ENCODE data around the gene SFT2D1.
A peak's percentile ranks its signal among the peaks of the same experiment; 100 is the strongest.

The SFT2D1 gene

DNA sequence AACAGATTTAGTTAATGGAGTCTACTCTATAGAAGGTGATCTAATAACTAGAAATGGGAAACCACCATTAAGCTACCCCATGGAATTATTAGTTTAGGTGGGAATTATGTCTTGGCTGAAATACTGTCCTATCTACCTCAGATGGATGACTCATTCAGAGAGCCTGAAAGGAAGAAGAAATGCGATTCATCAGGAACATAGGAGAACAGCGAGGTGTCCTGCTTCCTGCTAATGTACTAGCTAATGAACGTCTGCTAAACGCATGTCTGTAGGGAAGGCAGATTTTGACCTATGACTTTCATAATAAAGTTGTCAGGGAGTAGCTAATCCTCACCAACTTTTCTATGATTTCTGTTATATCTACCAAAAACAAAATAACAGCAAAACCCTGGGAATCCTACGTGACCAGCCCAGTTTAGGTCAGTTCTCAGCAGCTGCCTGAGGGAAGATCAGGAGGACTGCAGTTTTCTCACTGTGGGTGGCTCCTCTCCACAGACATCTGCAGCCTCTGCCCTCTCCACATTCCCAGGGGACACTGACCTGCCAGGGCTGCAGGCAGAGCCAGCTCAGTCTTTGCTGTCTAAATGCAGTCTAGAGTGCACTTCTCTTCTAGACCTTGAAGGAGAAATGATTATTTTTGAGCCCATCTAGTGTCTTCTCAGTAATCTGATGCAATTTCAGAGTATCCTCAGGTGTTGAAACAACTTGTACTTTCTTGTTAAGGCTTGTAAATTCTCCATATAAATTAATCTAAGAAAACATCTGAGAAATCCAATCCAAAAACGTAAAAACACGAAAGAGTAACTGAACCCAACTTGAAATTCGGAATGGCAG is 18.1 kb upstream of the SFT2D1 start:
- H2AFZ ChIP-seq (ENCODE audit: low read depth, low read length), result no peak overlapping the region
- H3K23ac ChIP-seq (ENCODE audit: low read length in 2 of 2), result no peak overlapping the region
- H3K79me1 ChIP-seq (replicated peaks; ENCODE audit: low read length, poor library complexity, severe bottlenecking), result no peaks in the 10 kb centered on the region
- no peak overlapping the region for H4K91ac ChIP-seq (ENCODE audit: low read length)
- peak; percentile 19 for DNase-seq
- H3K36me3 ChIP-seq (ENCODE audit: control insufficient read depth in 1 of 2, insufficient read depth in 2 of 2, low read depth in 1 of 2, low read length in 2 of 2), result peaks cover 0 to 3% of the 10 kb centered on the region in 2 experiments
- no peak overlapping the region for H3K27ac ChIP-seq (ENCODE audit: low read length, poor library complexity, severe bottlenecking)
- H3K4me1 ChIP-seq (ENCODE audit: control insufficient read depth, insufficient read depth, low read depth, low read length), result peaks cover 2% of the 10 kb centered on the region
- H3K4me3 ChIP-seq (ENCODE audit: insufficient read depth in 1 of 2, low read depth in 1 of 2, low read length in 2 of 2), result no peak overlapping the region
- H2BK15ac ChIP-seq (ENCODE audit: low read depth, poor library complexity, severe bottlenecking), result no peak overlapping the region
- WGBS, result 76% methylated on average over 8 of the region's 8 CpGs
- no peak overlapping the region for H3K14ac ChIP-seq (ENCODE audit: low read length in 2 of 2)
- no peak overlapping the region for H2BK120ac ChIP-seq (ENCODE audit: low read depth, low read length)
- H2BK5ac ChIP-seq (ENCODE audit: low read depth, low read length, poor library complexity, severe bottlenecking), result no peak overlapping the region
- H4K8ac ChIP-seq (ENCODE audit: low read length), result no peak overlapping the region
- H3K9me3 ChIP-seq (ENCODE audit: control insufficient read depth, low read length), result no peaks in the 10 kb centered on the region
- no peak overlapping the region for H3K4ac ChIP-seq (ENCODE audit: low read depth in 1 of 2, low read length in 2 of 2)
- H3K18ac ChIP-seq (ENCODE audit: low read depth in 1 of 2, low read length in 2 of 2), result no peak overlapping the region
- H3K4me2 ChIP-seq (ENCODE audit: low read length, poor library complexity, severe bottlenecking), result no peak overlapping the region
- H2AK5ac ChIP-seq (ENCODE audit: low read length, severe bottlenecking), result no peak overlapping the region
- no peak overlapping the region for H2BK12ac ChIP-seq (ENCODE audit: low read length in 2 of 2)
- peaks cover 0 to 3% of the 10 kb centered on the region in 2 experiments for H3K27me3 ChIP-seq (ENCODE audit: control insufficient read depth in 1 of 2, insufficient read depth in 1 of 2, low read length in 2 of 2)
- H3K9ac ChIP-seq (ENCODE audit: low read length), result peak overlapping the region; percentile 2

- Histone ChIP-seq H3K4me1 (ENCODE audit: control insufficient read depth, insufficient read depth, low read depth, low read length) (peaks cover 1% of the 10 kb centered on the region), H3K9me3 (ENCODE audit: control insufficient read depth, low read length) (no peaks in the 10 kb centered on the region), H2BK15ac (ENCODE audit: low read depth, poor library complexity, severe bottlenecking) (no peak overlapping the region), H3K18ac (ENCODE audit: low read depth in 1 of 2, low read length in 2 of 2) (no peak overlapping the region), H3K4me2 (ENCODE audit: low read length, poor library complexity, severe bottlenecking) (no peak overlapping the region), H3K36me3 (ENCODE audit: control insufficient read depth in 1 of 2, insufficient read depth in 2 of 2, low read depth in 1 of 2, low read length in 2 of 2) (no peaks in the 10 kb centered on the region), H3K27ac (ENCODE audit: low read length, poor library complexity, severe bottlenecking) (no peak overlapping the region), H2BK5ac (ENCODE audit: low read depth, low read length, poor library complexity, severe bottlenecking) (no peak overlapping the region), H4K91ac (ENCODE audit: low read length) (no peak overlapping the region), H2BK120ac (ENCODE audit: low read depth, low read length) (no peak overlapping the region), H3K9ac (ENCODE audit: low read length) (no peak overlapping the region), H3K27me3 (ENCODE audit: control insufficient read depth in 1 of 2, insufficient read depth in 1 of 2, low read length in 2 of 2) (peaks cover 6 to 14% of the 10 kb centered on the region in 2 experiments), H3K4ac (ENCODE audit: low read depth in 1 of 2, low read length in 2 of 2) (no peak overlapping the region), H3K23ac (ENCODE audit: low read length in 2 of 2) (no peak overlapping the region), H3K14ac (ENCODE audit: low read length in 2 of 2) (no peak overlapping the region), H4K8ac (ENCODE audit: low read length) (no peak overlapping the region), H2BK12ac (ENCODE audit: low read length in 2 of 2) (no peak overlapping the region), H2AK5ac (ENCODE audit: low read length, severe bottlenecking) (no peak overlapping the region), H2AFZ (ENCODE audit: low read depth, low read length) (no peak overlapping the region), H3K79me1 (replicated peaks; ENCODE audit: low read length, poor library complexity, severe bottlenecking) (no peaks in the 10 kb centered on the region), H3K4me3 (ENCODE audit: insufficient read depth in 1 of 2, low read depth in 1 of 2, low read length in 2 of 2) (no peak overlapping the region)
- DNase-seq, result no peak
- 62% methylated on average over 4 of the region's 5 CpGs for WGBS
Observed at GRCh38 chr6:166355552-166355951, 13.2 kb upstream of the SFT2D1 start.

DNA sequence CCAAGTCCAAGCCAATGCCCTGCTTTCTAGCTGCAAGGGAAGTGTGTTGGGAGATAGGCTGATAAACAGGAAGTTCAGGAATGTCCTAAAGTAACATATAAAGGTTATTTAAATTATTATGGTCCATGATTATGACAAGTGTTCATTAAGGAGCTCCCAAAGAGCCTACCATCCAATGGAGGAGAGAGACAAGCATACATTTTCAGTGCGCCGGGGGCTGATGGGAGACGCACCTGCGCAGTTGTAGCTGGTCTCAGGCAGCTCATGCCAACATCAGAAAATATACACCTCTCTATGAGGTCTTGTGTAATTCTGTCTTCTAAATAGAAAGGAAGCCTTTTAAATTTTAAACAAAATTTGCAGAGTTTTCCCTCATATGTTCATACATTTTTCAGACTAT is 12.6 kb upstream of the SFT2D1 start:
- Histone ChIP-seq H3K27me3 (ENCODE audit: control insufficient read depth in 1 of 2, insufficient read depth in 1 of 2, low read length in 2 of 2) (peaks cover 6 to 14% of the 10 kb centered on the region in 2 experiments), H4K8ac (ENCODE audit: low read length) (no peak overlapping the region), H3K4me1 (ENCODE audit: control insufficient read depth, insufficient read depth, low read depth, low read length) (no peaks in the 10 kb centered on the region), H3K4ac (ENCODE audit: low read depth in 1 of 2, low read length in 2 of 2) (no peak overlapping the region), H2AFZ (ENCODE audit: low read depth, low read length) (no peak overlapping the region), H3K14ac (ENCODE audit: low read length in 2 of 2) (no peak overlapping the region), H3K23ac (ENCODE audit: low read length in 2 of 2) (no peak overlapping the region), H2BK120ac (ENCODE audit: low read depth, low read length) (no peak overlapping the region), H3K27ac (ENCODE audit: low read length, poor library complexity, severe bottlenecking) (no peak overlapping the region), H3K4me3 (ENCODE audit: insufficient read depth in 1 of 2, low read depth in 1 of 2, low read length in 2 of 2) (no peak overlapping the region), H2BK15ac (ENCODE audit: low read depth, poor library complexity, severe bottlenecking) (no peak overlapping the region), H3K9ac (ENCODE audit: low read length) (no peak overlapping the region), H2BK12ac (ENCODE audit: low read length in 2 of 2) (no peak overlapping the region), H3K36me3 (ENCODE audit: control insufficient read depth in 1 of 2, insufficient read depth in 2 of 2, low read depth in 1 of 2, low read length in 2 of 2) (no peaks in the 10 kb centered on the region), H3K4me2 (ENCODE audit: low read length, poor library complexity, severe bottlenecking) (no peak overlapping the region), H3K79me1 (replicated peaks; ENCODE audit: low read length, poor library complexity, severe bottlenecking) (no peaks in the 10 kb centered on the region), H3K18ac (ENCODE audit: low read depth in 1 of 2, low read length in 2 of 2) (no peak overlapping the region), H4K91ac (ENCODE audit: low read length) (no peak overlapping the region), H2BK5ac (ENCODE audit: low read depth, low read length, poor library complexity, severe bottlenecking) (no peak overlapping the region), H3K9me3 (ENCODE audit: control insufficient read depth, low read length) (no peaks in the 10 kb centered on the region), H2AK5ac (ENCODE audit: low read length, severe bottlenecking) (no peak overlapping the region)
- WGBS, result 100% methylated on average over 3 of the region's 4 CpGs
- DNase-seq, result no peak

DNA sequence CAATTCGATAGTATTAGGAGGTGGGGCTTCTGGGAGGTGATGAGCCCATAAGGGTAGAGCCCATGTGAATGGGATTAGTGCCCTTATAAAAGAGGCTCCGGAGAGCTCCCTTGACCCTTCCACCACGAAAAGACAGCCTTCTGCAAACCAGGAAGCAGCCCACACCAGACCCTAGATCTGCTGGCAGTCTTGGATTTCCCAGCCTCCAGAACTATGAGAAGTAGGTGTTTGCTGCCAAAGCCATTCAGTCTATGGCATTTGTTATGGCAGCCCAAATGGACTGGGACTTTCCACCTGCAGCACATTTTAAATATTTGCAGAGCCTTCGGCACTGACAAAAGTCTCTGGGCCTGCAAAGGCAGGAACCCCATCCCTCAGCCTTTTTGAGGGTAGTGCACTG is 11.8 kb upstream of the SFT2D1 start:
- Histone ChIP-seq H3K79me1 (replicated peaks; ENCODE audit: low read length, poor library complexity, severe bottlenecking) (no peaks in the 10 kb centered on the region), H2BK15ac (ENCODE audit: low read depth, poor library complexity, severe bottlenecking) (no peak overlapping the region), H3K9ac (ENCODE audit: low read length) (no peak overlapping the region), H2AFZ (ENCODE audit: low read depth, low read length) (no peak overlapping the region), H3K36me3 (ENCODE audit: control insufficient read depth in 1 of 2, insufficient read depth in 2 of 2, low read depth in 1 of 2, low read length in 2 of 2) (no peaks in the 10 kb centered on the region), H2AK5ac (ENCODE audit: low read length, severe bottlenecking) (no peak overlapping the region), H4K91ac (ENCODE audit: low read length) (no peak overlapping the region), H3K18ac (ENCODE audit: low read depth in 1 of 2, low read length in 2 of 2) (no peak overlapping the region), H3K27me3 (ENCODE audit: control insufficient read depth in 1 of 2, insufficient read depth in 1 of 2, low read length in 2 of 2) (peaks cover 6 to 14% of the 10 kb centered on the region in 2 experiments), H4K8ac (ENCODE audit: low read length) (no peak overlapping the region), H3K4me3 (ENCODE audit: insufficient read depth in 1 of 2, low read depth in 1 of 2, low read length in 2 of 2) (no peak overlapping the region), H2BK5ac (ENCODE audit: low read depth, low read length, poor library complexity, severe bottlenecking) (no peak overlapping the region), H2BK12ac (ENCODE audit: low read length in 2 of 2) (no peak overlapping the region), H3K4ac (ENCODE audit: low read depth in 1 of 2, low read length in 2 of 2) (no peak overlapping the region), H3K14ac (ENCODE audit: low read length in 2 of 2) (no peak overlapping the region), H3K9me3 (ENCODE audit: control insufficient read depth, low read length) (peaks cover 7% of the 10 kb centered on the region), H3K23ac (ENCODE audit: low read length in 2 of 2) (no peak overlapping the region), H3K27ac (ENCODE audit: low read length, poor library complexity, severe bottlenecking) (no peak overlapping the region), H3K4me1 (ENCODE audit: control insufficient read depth, insufficient read depth, low read depth, low read length) (no peaks in the 10 kb centered on the region), H2BK120ac (ENCODE audit: low read depth, low read length) (no peak overlapping the region), H3K4me2 (ENCODE audit: low read length, poor library complexity, severe bottlenecking) (no peak overlapping the region)
- WGBS, result 90% methylated on average over 3 of the region's 4 CpGs
- no peak for DNase-seq
